ENCODE measurements around the gene PRADC1.
A peak's percentile ranks its signal among the peaks of the same experiment; 100 is the strongest.

The PRADC1 gene

DNA sequence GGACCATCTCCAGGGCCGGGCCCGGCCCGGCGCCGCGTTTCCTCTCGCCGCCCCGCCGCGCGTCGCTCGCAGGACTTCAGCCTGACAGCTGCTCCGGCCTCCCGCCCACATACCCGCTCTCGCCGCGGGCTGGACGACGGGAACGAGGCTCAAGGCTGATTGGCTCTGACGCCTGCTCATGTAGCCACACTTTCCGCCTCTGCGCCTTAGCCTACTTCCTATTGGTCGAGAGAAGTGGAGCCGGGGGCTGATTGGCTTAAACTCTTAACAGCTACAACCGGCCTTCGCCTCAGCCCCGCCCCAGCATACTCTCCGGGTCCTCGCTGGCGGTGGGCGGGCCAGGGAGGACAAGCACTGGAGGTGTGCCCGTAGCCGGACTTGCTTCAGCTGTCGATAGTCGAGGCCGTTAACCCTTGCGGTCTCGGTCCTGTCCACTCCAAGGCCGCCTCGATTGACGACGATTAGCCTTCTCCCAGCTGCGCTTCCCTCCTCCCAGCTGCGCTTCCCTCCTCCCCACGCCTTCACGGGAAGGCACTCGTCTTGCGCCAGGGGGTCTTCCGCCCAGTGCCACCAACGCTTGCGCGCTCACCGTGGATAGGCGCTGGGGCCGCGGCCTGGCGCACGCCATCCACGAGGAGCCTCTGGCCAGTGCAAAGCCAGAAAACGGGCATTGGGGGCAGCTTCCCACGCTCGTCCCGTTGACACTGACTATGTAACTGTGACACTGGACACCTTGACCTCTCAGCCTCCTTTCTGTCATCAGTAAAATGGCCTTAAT is at the start of gene PRADC1:
Gene PRADC1 (minus strand): TSS at position 86 of the 778 bp plus-strand sequence. CDS start 79 bp downstream, at position 7.
- Mint-ChIP-seq H3K9me3 (no peaks in the 10 kb centered on the region), H3K36me3 (ENCODE audit: low read depth) (peaks cover 57% of the 10 kb centered on the region), H3K4me1 (ENCODE audit: low read depth) (peaks cover 28% of the 10 kb centered on the region), H3K27me3 (no peaks in the 10 kb centered on the region), H3K27ac (peak within 1 kb of the TSS; percentile 98), H3K4me3 (peak within 1 kb of the TSS; percentile 86)
- peak; percentile 89 for DNase-seq

DNA sequence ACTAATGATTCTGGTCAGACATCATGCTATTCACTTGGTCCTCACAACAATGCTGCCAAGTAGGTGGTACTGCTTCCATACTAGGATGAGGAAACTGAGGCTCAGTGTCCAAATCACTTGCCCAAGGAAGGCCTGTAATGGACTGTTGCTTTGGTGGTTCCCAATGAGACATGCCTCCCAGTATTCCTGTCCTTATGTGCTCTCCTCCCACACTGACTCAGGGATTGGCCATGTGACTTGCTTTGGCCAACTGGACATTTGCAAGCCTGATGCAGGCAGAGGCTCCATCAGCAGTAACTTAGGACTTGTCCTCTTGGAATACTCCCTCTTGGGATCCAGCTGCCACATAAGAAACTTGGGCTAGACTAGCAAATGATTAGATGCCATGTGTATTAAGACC is 48.2 kb upstream of the PRADC1 start:
- H3K9me3 Mint-ChIP-seq, result no peaks in the 10 kb centered on the region
- no peak for DNase-seq
- H3K4me3 Mint-ChIP-seq, result no peak overlapping the region
- H3K4me1 Mint-ChIP-seq (ENCODE audit: low read depth), result peaks cover 28% of the 10 kb centered on the region
- H3K27ac Mint-ChIP-seq, result no peak overlapping the region
- H3K36me3 Mint-ChIP-seq (ENCODE audit: low read depth), result peaks cover 54% of the 10 kb centered on the region
- H3K27me3 Mint-ChIP-seq, result no peaks in the 10 kb centered on the region

DNA sequence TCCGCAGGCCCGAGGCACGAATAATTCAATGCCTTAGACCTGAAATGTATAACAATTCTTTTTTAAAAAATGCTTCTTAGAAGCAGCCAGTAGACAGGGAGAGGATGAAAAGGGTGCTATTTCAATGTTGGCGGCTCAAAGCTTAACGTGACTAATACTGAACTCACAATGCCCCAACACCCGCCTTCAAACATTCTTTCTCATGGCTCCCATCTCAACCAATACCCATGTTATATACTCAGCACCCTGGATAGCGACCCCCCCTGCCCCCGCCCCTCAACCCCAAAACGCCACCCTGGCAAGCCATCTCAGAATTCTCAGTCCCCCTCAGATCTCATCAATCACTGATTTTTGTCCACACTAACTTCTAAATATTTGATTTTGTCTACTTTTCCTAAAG is 46.8 kb upstream of the PRADC1 start:
- peaks cover 59% of the 10 kb centered on the region for H3K36me3 Mint-ChIP-seq (ENCODE audit: low read depth)
- H3K27ac Mint-ChIP-seq, result no peak overlapping the region
- DNase-seq, result no peak
- H3K27me3 Mint-ChIP-seq, result no peaks in the 10 kb centered on the region
- H3K4me1 Mint-ChIP-seq (ENCODE audit: low read depth), result peaks cover 16% of the 10 kb centered on the region
- no peaks in the 10 kb centered on the region for H3K9me3 Mint-ChIP-seq
- no peak overlapping the region for H3K4me3 Mint-ChIP-seq

DNA sequence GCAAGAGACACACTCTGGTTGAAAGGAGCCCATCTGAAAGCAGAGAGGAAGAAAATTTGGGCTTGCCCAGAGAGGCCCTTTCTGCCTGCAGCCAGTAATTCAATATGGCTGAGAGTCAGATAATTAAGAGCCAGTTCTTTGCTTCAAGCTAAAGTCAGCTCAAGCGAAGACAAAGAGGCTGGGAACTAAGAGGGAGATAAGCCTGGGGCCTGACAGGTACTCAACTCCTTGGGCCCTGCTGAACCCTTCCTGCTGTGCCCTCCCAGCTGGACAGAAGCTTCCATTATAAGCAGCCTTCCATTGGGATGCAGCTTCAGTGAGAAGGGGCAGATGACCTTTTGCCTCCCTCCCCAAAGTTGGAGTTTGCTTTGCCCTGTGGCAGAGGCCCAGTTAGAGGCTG is 39.2 kb upstream of the PRADC1 start:
- Mint-ChIP-seq H3K4me1 (ENCODE audit: low read depth) (peaks cover 21% of the 10 kb centered on the region), H3K36me3 (ENCODE audit: low read depth) (peaks cover 31% of the 10 kb centered on the region), H3K4me3 (no peak overlapping the region), H3K27ac (no peak overlapping the region), H3K27me3 (no peaks in the 10 kb centered on the region), H3K9me3 (no peaks in the 10 kb centered on the region)
- no peak for DNase-seq

DNA sequence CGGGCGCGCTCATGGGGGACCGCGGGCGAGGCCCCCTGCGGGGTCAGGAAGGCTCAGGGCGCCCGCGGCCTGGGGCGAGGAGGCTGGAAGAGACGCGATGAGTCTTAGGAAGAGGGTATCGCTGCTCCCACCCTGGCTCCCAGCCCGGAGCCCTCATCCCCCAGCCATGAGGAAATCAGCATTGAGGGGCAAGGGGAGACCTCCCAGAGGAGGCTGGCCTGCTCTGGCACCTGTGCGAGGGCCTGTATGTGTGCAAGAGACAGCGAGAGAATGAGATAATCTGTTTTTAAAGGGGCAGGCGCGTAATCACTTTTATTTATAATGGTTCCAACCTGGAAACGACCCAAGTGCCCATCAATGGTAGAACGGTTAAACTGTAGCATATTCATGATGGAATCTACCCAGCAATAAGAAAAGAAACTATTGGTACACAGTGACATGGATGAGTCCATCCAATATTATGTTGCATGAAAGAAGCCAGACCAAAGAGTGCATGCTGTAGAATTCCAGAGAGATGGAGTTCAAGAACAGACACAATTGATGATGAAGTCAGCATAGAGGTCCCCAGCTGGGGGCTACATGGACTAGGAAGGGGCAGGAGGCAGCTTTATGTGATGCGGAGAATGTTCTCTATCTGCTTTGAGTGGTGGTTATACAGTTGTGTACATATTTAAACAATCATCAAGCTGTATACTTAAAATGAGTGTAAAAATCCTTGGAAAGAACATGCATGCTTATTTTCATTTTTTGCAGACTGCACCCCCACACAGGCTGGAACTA is 36.8 kb upstream of the PRADC1 start:
- Mint-ChIP-seq H3K4me1 (ENCODE audit: low read depth) (peaks cover 27% of the 10 kb centered on the region), H3K4me3 (peak overlapping the region; percentile 63), H3K27me3 (no peaks in the 10 kb centered on the region), H3K9me3 (no peaks in the 10 kb centered on the region), H3K27ac (no peak overlapping the region), H3K36me3 (ENCODE audit: low read depth) (peaks cover 27% of the 10 kb centered on the region)
- no peak for DNase-seq

DNA sequence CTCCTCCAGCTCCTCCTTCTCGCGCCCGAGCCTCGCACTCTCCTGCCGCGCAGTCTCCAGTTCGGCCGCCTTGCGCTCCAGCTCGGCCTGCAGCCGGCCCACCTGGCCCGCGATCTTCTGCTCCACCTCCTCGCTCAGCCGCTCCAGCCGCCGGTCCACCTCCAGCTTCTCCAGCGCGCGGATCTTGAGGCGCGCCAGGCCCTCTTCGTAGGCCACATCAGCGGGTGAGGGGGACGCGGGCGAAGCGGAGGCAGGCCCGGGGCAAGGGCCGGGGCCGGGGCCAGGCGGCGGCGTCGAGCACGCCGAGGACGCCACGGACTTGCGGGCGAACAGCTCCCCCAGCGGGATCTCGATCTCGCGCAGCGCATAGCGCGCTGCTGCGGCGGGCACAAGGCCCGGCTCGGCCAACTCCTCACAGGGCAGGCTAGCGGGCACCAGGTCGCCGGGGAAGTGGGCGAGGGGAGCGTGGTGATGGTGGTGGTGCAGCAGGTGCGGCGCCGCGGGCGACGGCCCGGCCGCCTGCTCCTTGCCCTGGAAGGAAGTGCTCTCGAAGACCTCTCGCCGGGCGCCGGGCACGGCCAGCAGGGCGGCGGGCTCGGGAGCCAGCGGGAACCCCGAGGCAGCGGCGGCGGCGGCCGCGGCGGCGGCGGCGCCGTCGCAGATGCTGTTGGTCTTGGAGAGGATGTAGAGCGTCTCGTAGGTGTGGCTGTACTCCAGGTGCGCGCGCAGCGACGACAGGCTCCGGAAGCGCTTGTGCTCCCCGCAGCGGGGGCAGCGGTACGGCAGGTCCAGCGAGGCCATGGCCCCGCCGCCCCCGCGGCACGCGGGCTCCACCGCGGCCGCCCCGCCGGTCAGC is 36.0 kb upstream of the PRADC1 start:
- H3K36me3 Mint-ChIP-seq (ENCODE audit: low read depth), result peaks cover 28% of the 10 kb centered on the region
- H3K9me3 Mint-ChIP-seq, result no peaks in the 10 kb centered on the region
- peaks cover 27% of the 10 kb centered on the region for H3K4me1 Mint-ChIP-seq (ENCODE audit: low read depth)
- peak overlapping the region; percentile 44 for H3K4me3 Mint-ChIP-seq
- no peaks in the 10 kb centered on the region for H3K27me3 Mint-ChIP-seq
- peak overlapping the region; percentile 31 for H3K27ac Mint-ChIP-seq
- DNase-seq, result peak; percentile 83

DNA sequence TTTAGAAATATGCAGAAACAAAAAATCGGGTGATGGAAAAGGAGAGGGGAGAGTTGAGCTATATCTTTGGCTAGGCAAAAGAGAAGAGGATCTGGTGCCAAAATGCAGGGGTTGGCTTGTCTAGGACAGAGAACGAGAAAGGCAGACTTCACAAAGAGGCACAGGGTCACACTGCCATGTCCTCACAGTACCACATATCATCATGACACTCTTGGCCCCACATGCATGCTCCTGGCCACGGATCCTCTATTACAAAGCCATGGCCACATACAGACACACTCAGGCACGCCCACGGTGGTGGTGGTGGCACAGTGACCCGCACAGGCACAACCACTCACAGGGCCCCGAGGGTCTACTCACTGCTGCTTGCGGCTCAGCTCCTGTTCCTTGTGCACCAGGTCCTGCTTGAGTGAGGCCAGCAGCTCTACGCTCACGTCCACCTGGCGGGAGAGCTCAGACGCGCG is 35.4 kb upstream of the PRADC1 start:
- Mint-ChIP-seq H3K4me1 (ENCODE audit: low read depth) (peaks cover 27% of the 10 kb centered on the region), H3K9me3 (no peaks in the 10 kb centered on the region), H3K27ac (peak overlapping the region; percentile 42), H3K36me3 (ENCODE audit: low read depth) (peaks cover 31% of the 10 kb centered on the region), H3K27me3 (no peaks in the 10 kb centered on the region), H3K4me3 (peak overlapping the region; percentile 44)
- no peak for DNase-seq

DNA sequence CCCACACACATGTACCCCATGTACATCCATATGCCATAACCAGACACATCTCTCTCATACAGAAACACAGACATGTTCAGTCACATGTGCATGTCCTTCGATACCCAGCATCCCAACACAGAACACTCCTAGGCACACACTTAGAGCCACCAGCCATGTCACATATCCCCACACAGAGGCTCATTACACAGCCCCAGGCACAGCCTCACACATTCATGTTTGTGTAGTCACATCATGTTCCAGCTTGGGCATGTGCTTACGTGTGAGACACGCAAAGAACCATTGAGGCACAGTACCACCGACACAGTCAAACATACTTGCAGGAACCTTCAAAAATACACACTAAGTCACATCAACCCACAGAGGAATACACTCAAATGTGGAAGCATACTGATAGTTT is 34.0 kb upstream of the PRADC1 start:
- H3K9me3 Mint-ChIP-seq, result no peaks in the 10 kb centered on the region
- DNase-seq, result no peak
- H3K4me1 Mint-ChIP-seq (ENCODE audit: low read depth), result peaks cover 27% of the 10 kb centered on the region
- H3K27me3 Mint-ChIP-seq, result no peaks in the 10 kb centered on the region
- peaks cover 44% of the 10 kb centered on the region for H3K36me3 Mint-ChIP-seq (ENCODE audit: low read depth)
- H3K4me3 Mint-ChIP-seq, result no peak overlapping the region
- H3K27ac Mint-ChIP-seq, result no peak overlapping the region

DNA sequence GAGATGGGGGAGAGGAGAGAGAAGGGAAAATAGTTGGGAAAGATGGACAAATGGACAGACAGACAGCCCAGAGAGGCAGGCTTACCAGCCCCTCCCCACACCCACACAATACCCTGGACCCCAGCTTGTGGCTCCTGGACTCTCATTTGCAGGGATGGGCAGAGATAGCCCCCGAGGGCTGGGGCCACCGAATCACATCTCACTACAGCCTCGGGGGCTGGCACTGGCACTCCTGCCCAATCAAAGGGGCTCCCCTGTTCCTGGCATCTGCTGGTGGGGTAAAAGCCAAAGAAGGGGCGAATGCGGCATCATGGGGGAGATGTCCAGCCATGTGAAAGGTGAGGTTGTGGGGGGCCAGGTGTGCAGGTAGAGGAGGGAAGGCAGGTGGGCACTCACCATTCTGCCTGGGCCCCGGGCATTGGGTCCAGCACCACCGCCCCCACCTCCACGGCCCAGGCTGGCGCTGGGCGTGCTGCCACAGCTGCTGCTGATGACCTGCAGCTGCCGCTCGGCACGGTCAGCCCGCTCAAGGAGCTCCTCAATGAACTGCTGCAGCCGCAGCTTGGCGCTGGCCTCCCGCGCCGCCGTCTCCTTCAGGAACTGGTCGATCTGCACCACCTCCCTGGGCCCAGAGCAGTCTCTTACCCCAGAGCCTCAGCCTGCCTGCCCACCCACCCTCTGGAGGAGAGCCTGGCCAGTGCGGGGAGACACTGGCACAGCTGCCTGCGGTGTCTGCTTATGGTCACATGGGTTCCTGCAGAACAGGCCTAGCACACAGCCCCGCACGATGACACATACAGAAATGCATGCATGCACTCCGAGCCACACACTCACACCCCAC is 33.2 kb upstream of the PRADC1 start:
- H3K36me3 Mint-ChIP-seq (ENCODE audit: low read depth), result peaks cover 49% of the 10 kb centered on the region
- H3K4me1 Mint-ChIP-seq (ENCODE audit: low read depth), result peaks cover 27% of the 10 kb centered on the region
- H3K27me3 Mint-ChIP-seq, result no peaks in the 10 kb centered on the region
- H3K27ac Mint-ChIP-seq, result no peak overlapping the region
- no peak overlapping the region for H3K4me3 Mint-ChIP-seq
- H3K9me3 Mint-ChIP-seq, result no peaks in the 10 kb centered on the region
- no peak for DNase-seq

DNA sequence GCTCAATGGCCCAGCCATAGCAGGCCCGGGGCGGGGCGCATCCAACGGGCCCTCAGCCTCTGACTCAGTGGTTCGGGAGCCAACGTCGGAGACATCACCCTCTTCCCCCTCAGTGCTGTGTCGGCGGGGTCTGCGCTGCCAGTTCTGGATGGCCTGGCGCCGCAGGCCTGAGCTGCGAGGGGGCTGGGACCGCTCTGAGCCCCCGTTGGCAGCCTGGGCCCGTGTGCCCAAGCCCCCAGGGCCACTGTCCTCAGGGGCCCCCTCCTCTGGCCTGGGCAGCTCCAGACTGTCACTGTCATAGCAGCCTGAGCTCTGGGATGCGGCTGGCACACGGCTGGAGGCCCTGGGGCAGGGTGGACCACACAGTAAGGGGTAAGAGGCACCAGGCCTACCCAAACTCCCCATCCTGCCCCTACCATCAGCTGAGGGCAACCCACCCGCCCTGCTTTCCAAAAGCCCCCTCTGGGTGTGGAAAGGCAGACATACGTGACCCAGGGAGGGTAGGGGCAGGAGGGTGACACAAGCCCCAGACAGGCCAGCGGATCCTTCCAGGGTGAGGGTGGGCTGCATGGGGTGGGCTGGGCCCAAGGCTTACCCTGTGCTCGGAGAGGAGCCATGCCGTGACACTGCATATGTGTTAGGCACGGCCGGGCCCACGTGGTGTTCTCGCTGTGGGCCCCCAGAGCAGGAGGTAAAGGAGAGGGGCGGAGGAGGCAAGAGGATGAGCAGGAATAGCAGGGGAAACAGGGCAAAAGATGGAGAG is 32.4 kb upstream of the PRADC1 start:
- DNase-seq, result no peak
- H3K9me3 Mint-ChIP-seq, result no peaks in the 10 kb centered on the region
- H3K27me3 Mint-ChIP-seq, result no peaks in the 10 kb centered on the region
- H3K27ac Mint-ChIP-seq, result no peak overlapping the region
- peaks cover 55% of the 10 kb centered on the region for H3K36me3 Mint-ChIP-seq (ENCODE audit: low read depth)
- H3K4me1 Mint-ChIP-seq (ENCODE audit: low read depth), result peaks cover 25% of the 10 kb centered on the region
- H3K4me3 Mint-ChIP-seq, result no peak overlapping the region

DNA sequence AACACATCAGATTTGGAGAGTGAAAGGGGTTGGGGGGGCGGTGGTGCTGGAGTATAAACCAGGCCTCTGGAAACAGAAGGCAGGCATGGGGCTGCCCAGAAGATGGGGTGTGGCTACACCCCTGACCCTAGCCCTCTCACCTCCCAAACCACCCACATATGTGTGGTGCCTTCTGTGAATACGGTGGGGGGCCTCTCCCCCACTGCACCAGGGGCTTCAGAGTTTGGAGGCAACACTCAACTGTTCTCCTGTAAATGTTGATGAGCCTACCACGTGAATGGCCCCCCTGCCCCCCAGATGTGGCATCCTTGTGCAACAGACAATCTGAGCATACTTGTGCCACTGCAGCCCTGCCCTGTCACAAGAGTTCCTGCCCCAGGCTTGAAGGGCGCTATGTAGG is 31.7 kb upstream of the PRADC1 start:
- no peaks in the 10 kb centered on the region for H3K27me3 Mint-ChIP-seq

DNA sequence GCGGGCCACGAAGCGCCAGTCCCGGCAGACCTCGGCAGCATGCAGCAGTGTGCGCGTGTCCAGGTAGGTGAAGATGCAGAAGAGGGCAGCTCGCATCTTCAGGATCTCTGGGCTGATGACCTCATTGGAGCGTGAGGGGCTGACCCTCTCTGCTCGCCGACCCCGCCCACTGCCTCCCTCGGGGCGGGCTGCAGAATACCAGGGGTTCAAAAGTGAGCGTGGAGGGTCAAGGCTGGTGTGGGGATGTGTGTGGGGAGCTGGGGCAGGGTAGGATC is 31.2 kb upstream of the PRADC1 start:
- no peak overlapping the region for H3K4me3 Mint-ChIP-seq
- no peak for DNase-seq
- no peaks in the 10 kb centered on the region for H3K27me3 Mint-ChIP-seq
- peaks cover 67% of the 10 kb centered on the region for H3K36me3 Mint-ChIP-seq (ENCODE audit: low read depth)
- no peak overlapping the region for H3K27ac Mint-ChIP-seq
- H3K4me1 Mint-ChIP-seq (ENCODE audit: low read depth), result peaks cover 20% of the 10 kb centered on the region
- H3K9me3 Mint-ChIP-seq, result no peaks in the 10 kb centered on the region

More for the DNA sequence above, 31.7 kb upstream of the PRADC1 start:
- H3K4me3 Mint-ChIP-seq, result no peak overlapping the region
- H3K36me3 Mint-ChIP-seq (ENCODE audit: low read depth), result peaks cover 62% of the 10 kb centered on the region
- H3K9me3 Mint-ChIP-seq, result no peaks in the 10 kb centered on the region
- no peak for DNase-seq
- no peak overlapping the region for H3K27ac Mint-ChIP-seq
- peaks cover 22% of the 10 kb centered on the region for H3K4me1 Mint-ChIP-seq (ENCODE audit: low read depth)

DNA sequence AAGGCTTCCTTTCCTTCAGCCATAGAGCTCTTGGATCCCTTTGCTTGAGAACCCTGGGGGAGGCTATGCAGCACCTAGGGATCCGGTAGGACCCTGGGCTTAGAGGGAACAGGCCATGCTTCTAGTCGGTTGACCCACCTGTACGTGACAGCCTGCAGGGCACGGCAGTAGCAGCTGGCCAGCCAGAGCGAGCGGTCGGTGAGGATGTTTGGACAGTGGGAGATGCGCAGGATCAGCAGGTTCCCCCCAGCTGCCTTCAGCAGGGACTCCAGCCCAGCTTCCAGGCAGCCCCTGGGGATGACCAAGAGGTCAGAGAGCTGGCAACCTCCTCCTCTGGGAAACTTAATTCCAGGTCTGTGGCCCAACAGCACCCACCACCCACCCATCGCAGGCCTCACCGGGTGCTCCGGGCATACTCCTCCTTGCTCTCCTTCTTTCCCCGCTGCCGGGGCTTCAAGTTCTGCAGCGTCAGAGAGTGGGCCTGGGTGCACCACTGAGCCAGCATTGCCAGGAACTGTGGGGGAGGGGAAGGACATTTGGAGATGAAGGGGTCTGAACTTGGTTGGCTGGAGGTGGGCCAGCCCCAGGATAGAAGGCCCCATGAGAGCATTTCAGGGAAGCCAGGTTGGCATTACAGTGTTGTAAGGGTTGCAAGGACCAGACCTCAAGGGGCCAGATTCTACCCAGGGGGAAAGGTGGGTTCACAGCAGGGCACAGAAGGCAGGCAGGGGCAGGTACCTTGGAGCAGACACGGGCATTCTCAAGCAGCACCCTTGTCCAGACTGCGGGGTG is 30.7 kb upstream of the PRADC1 start:
- no peaks in the 10 kb centered on the region for H3K27me3 Mint-ChIP-seq
- H3K4me3 Mint-ChIP-seq, result no peak overlapping the region
- no peak overlapping the region for H3K27ac Mint-ChIP-seq
- H3K36me3 Mint-ChIP-seq (ENCODE audit: low read depth), result peaks cover 72% of the 10 kb centered on the region
- DNase-seq, result no peak
- no peaks in the 10 kb centered on the region for H3K9me3 Mint-ChIP-seq
- peaks cover 22% of the 10 kb centered on the region for H3K4me1 Mint-ChIP-seq (ENCODE audit: low read depth)

Measured in activated T-cell treated with anti-CD3 and anti-CD28 coated beads, Interleukin-2, amount 50 U/mL, for 24 hours (primary cell).